ENCODE measurements around the gene FOXK2.
"Not testable (repeated sequence)": the region's sequence is repeated elsewhere in the genome, so short reads cannot be mapped to it uniquely, and the experiment has no call there.

DNA sequence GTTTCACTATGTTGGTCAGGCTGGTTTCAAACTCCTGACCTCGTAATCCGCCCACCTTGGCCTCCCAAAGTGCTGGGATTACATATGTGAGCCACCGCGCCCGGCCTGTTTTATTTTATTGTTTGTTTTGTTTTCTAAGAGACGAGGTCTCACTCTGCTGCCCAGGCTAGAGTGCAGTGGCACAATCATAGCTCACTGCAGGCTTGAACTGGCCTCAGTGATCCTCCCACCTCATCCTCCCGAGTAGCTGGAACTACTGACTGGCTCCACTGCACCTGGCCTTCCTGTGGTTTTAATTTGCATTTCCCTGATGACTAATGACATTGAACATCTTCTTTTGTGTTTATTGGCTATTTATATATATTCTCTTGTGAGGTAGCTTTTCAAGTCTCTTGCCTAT is 13.1 kb upstream of the FOXK2 start:
- TF ChIP-seq, protein P1, sequence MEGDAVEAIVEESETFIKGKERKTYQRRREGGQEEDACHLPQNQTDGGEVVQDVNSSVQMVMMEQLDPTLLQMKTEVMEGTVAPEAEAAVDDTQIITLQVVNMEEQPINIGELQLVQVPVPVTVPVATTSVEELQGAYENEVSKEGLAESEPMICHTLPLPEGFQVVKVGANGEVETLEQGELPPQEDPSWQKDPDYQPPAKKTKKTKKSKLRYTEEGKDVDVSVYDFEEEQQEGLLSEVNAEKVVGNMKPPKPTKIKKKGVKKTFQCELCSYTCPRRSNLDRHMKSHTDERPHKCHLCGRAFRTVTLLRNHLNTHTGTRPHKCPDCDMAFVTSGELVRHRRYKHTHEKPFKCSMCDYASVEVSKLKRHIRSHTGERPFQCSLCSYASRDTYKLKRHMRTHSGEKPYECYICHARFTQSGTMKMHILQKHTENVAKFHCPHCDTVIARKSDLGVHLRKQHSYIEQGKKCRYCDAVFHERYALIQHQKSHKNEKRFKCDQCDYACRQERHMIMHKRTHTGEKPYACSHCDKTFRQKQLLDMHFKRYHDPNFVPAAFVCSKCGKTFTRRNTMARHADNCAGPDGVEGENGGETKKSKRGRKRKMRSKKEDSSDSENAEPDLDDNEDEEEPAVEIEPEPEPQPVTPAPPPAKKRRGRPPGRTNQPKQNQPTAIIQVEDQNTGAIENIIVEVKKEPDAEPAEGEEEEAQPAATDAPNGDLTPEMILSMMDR (IDR thresholded peaks at IDR 0.05; ENCODE audit: poor library complexity), result not testable (repeated sequence)
- TF ChIP-seq EZH2 (IDR thresholded peaks at IDR 0.05; ENCODE audit: borderline replicate concordance), result not testable (repeated sequence)
